H1 (cell line): ENCODE measurements around the gene NCAM1. TPM values are rescaled to one million over a fixed set of nuclear protein-coding genes. Genes with fewer than 3 reads are reported as not detected.

Source experiments
- CTCF ChIA-PET: fragments of 300-600 bp; sonication (Branson Sonifier 250); formaldehyde crosslinking; loops from one replicate; lab custom pipeline; 2021; ENCODE audit not compliant: partially characterized antibody; lab: Charles Lee
- POLR2A ChIA-PET: fragments of 300-600 bp; sonication (Branson Sonifier 250); formaldehyde crosslinking; loops from one replicate; lab custom pipeline; 2021; ENCODE audit warnings: inconsistent platforms; ENCODE audit not compliant: partially characterized antibody; lab: Charles Lee
- DNase-seq, 2 experiments: peaks; one replicate each; pipeline versions ENCODE4 v3.0.0 to v3.0.0-alpha.2; 2010 to 2022; ENCODE audit warnings: low spot score in 2 of 2, low read depth in 1 of 2, mixed read lengths in 1 of 2
- FAIRE-seq: peaks from 2 replicates; lab custom pipeline; 2011; peaks lifted over from hg19 to GRCh38; lab: Jason Lieb, UNC
- H2AFZ ChIP-seq: 2 replicates; pipeline ENCODE4 v1.8.1; 2012; ENCODE audit warnings: low read length, inconsistent platforms
- H2AK5ac ChIP-seq: 2 replicates; pipeline ENCODE4 v1.6.1; 2013; ENCODE audit warnings: low read depth, low read length
- H2BK120ac ChIP-seq: replicated peaks from 2 replicates; pipeline ENCODE3; 2013; ENCODE audit warnings: low read depth, low read length, inconsistent platforms
- H2BK12ac ChIP-seq: 2 replicates; pipeline ENCODE4 v1.6.1; 2013; ENCODE audit warnings: low read depth, low read length
- H2BK15ac ChIP-seq: 2 replicates; pipeline ENCODE4 v1.6.1; 2013; ENCODE audit warnings: low read length
- H2BK20ac ChIP-seq: 2 replicates; pipeline ENCODE4 v1.6.1; 2013; ENCODE audit warnings: low read length
- H2BK5ac ChIP-seq: 2 replicates; pipeline ENCODE4 v1.6.1; 2013; ENCODE audit warnings: low read depth, low read length
- H3K14ac ChIP-seq: 2 replicates; pipeline ENCODE4 v1.6.1; 2013; ENCODE audit warnings: inconsistent platforms; ENCODE audit not compliant: insufficient read length
- H3K18ac ChIP-seq: 2 replicates; pipeline ENCODE4 v1.6.1; 2013; ENCODE audit warnings: low read length; ENCODE audit errors: extremely low read depth
- H3K23ac ChIP-seq: 2 replicates; pipeline ENCODE4 v1.6.1; 2013; ENCODE audit warnings: inconsistent platforms; ENCODE audit not compliant: insufficient read length
- H3K23me2 ChIP-seq: 2 replicates; pipeline ENCODE4 v1.6.1; 2013; ENCODE audit warnings: low read depth, low read length
- H3K27ac ChIP-seq: 2 replicates; pipeline ENCODE4 v1.6.1; 2011; ENCODE audit warnings: low read depth, low read length, inconsistent platforms
- H3K27me3 ChIP-seq, 4 experiments: replicated peaks in 1 of 4; 1 replicate in 1 of 4; 2 replicates in 3 of 4; pipeline versions ENCODE4 v1.6.1 to v1.8.1; 2011 to 2013; ENCODE audit warnings: low read length in 3 of 4, mild to moderate bottlenecking in 3 of 4, inconsistent platforms in 2 of 4, mixed read lengths in 2 of 4, moderate library complexity in 1 of 4; ENCODE audit not compliant: control insufficient read depth in 3 of 4, insufficient read depth in 3 of 4; ENCODE audit errors: extremely low read depth in 1 of 4
- H3K36me3 ChIP-seq, 4 experiments: 2 replicates each; pipeline versions ENCODE4 v1.6.1 to v1.8.1; 2011 to 2013; ENCODE audit warnings: mild to moderate bottlenecking in 4 of 4, low read length in 3 of 4, moderate library complexity in 2 of 4, control low read depth in 1 of 4, inconsistent platforms in 1 of 4; ENCODE audit not compliant: insufficient read depth in 4 of 4, control insufficient read depth in 2 of 4
- H3K4ac ChIP-seq: replicated peaks from 2 replicates; pipeline ENCODE3; 2013; ENCODE audit warnings: low read length, low read depth, mixed read lengths, inconsistent platforms; ENCODE audit not compliant: insufficient read length
- H3K4me1 ChIP-seq, 4 experiments: replicated peaks in 1 of 4; 1 replicate in 1 of 4; 2 replicates in 3 of 4; pipeline versions ENCODE4 v1.6.1 to v1.8.1; 2011 to 2013; ENCODE audit warnings: low read length in 3 of 4, inconsistent platforms in 2 of 4, mixed read lengths in 1 of 4; ENCODE audit not compliant: insufficient read depth in 4 of 4, control insufficient read depth in 3 of 4
- H3K4me2 ChIP-seq, 2 experiments: 2 replicates each; pipeline versions ENCODE4 v1.6.1 to v1.8.1; 2011 to 2013; ENCODE audit warnings: low read depth in 2 of 2, low read length in 2 of 2, control low read depth in 1 of 2, inconsistent platforms in 1 of 2, mild to moderate bottlenecking in 1 of 2; ENCODE audit not compliant: insufficient read depth in 1 of 2
- H3K4me3 ChIP-seq, 4 experiments: fragments of 200-600, 300-600 bp in 1 of 4; sonication (generic), shearing (Covaris generic), sonication (Bioruptor Twin) in 1 of 4; 2 replicates each; pipeline versions ENCODE4 v1.5.1 to v1.8.1; 2011 to 2016; ENCODE audit warnings: low read length in 4 of 4, low read depth in 3 of 4, control low read depth in 2 of 4, inconsistent platforms in 2 of 4, mild to moderate bottlenecking in 2 of 4, mixed read lengths in 1 of 4, moderate library complexity in 1 of 4; ENCODE audit not compliant: insufficient read depth in 2 of 4; ENCODE audit errors: extremely low read depth in 1 of 4
- H3K56ac ChIP-seq: replicated peaks from 2 replicates; pipeline ENCODE3; 2013; ENCODE audit warnings: low read depth, mild to moderate bottlenecking, mixed read lengths, low read length, inconsistent platforms; ENCODE audit not compliant: insufficient read length
- H3K79me1 ChIP-seq: 2 replicates; pipeline ENCODE4 v1.6.1; 2013; ENCODE audit warnings: low read depth, low read length, control low read depth
- H3K79me2 ChIP-seq, 2 experiments: 2 replicates each; pipeline versions ENCODE4 v1.6.1 to v1.8.1; 2012 to 2013; ENCODE audit warnings: low read length in 2 of 2, mild to moderate bottlenecking in 2 of 2, inconsistent platforms in 1 of 2; ENCODE audit not compliant: insufficient read depth in 2 of 2, control insufficient read depth in 1 of 2
- H3K9ac ChIP-seq, 4 experiments: replicated peaks in 1 of 4; 1 replicate in 1 of 4; 2 replicates in 3 of 4; pipeline versions ENCODE4 v1.6.1 to v1.8.1; 2011 to 2013; ENCODE audit warnings: low read depth in 3 of 4, low read length in 3 of 4, control low read depth in 2 of 4, mild to moderate bottlenecking in 2 of 4, moderate library complexity in 2 of 4, inconsistent platforms in 1 of 4; ENCODE audit errors: extremely low read depth in 1 of 4
- H3K9me3 ChIP-seq, 2 experiments: 2 replicates each; pipeline versions ENCODE4 v1.6.1 to v1.8.1; 2012 to 2013; ENCODE audit warnings: mild to moderate bottlenecking in 2 of 2, moderate library complexity in 2 of 2, control low read depth in 1 of 2, inconsistent platforms in 1 of 2, low read depth in 1 of 2, low read length in 1 of 2, mixed read lengths in 1 of 2; ENCODE audit not compliant: insufficient read depth in 2 of 2
- H4K20me1 ChIP-seq, 2 experiments: replicated peaks in 1 of 2; 2 replicates each; pipeline versions ENCODE3 to v1.8.1; 2011 to 2013; ENCODE audit warnings: inconsistent platforms in 2 of 2, low read length in 2 of 2, mild to moderate bottlenecking in 1 of 2; ENCODE audit not compliant: insufficient read depth in 2 of 2, control insufficient read depth in 1 of 2
- H4K5ac ChIP-seq: 2 replicates; pipeline ENCODE4 v1.6.1; 2013; ENCODE audit warnings: low read length, low read depth, mixed read lengths, inconsistent platforms; ENCODE audit not compliant: insufficient read length
- H4K8ac ChIP-seq: 2 replicates; pipeline ENCODE4 v1.8.0; 2013; ENCODE audit warnings: mild to moderate bottlenecking, moderate library complexity, low read length, inconsistent platforms; ENCODE audit not compliant: insufficient read depth; ENCODE audit errors: extremely low read depth
- H4K91ac ChIP-seq: replicated peaks from 2 replicates; pipeline ENCODE3; 2013; ENCODE audit warnings: low read length, mixed read lengths, inconsistent platforms; ENCODE audit not compliant: insufficient read length
- EGR1 ChIP-seq: IDR thresholded peaks from 2 replicates; pipeline ENCODE4 v1.6.1; 2011; ENCODE audit warnings: low read depth, low read length, borderline replicate concordance
- NRF1 ChIP-seq: IDR thresholded peaks from 2 replicates; pipeline ENCODE4 v1.6.1; 2011; ENCODE audit warnings: mild to moderate bottlenecking, low read depth, low read length, improper control_type of control experiment
- RAD21 ChIP-seq, 2 experiments: IDR thresholded peaks in 1 of 2; conservative IDR thresholded peaks in 1 of 2; 2 replicates each; pipeline ENCODE4 v1.6.1; 2011; ENCODE audit warnings: low read depth in 2 of 2, low read length in 2 of 2, improper control_type of control experiment in 1 of 2, inconsistent platforms in 1 of 2, mild to moderate bottlenecking in 1 of 2, moderate library complexity in 1 of 2
- RBBP5 ChIP-seq: IDR thresholded peaks from 2 replicates; pipeline ENCODE4 v1.7.1; 2012; ENCODE audit warnings: low read depth, mild to moderate bottlenecking, inconsistent platforms, low read length, moderate library complexity, borderline replicate concordance
- WGBS, 2 experiments: shearing (Covaris generic) in 1 of 2; methylation state at CpG; one replicate each; pipeline versions ENCODE4 v1.1.6 to v1.1.7; 2013 to 2015; ENCODE audit warnings: low lambda C conversion rate in 2 of 2, mixed read lengths in 2 of 2, inconsistent platforms in 1 of 2, low coverage in 1 of 2, missing lambda C conversion rate in 1 of 2; ENCODE audit not compliant: insufficient replicate concordance in 2 of 2, insufficient coverage in 1 of 2, insufficient read length in 1 of 2; ENCODE audit errors: extremely low coverage in 1 of 2, missing lambda C conversion rate in 1 of 2; 5-methylcytosine and 5-hydroxymethylcytosine counted together
- polyA plus RNA-seq, 7 experiments: library from polyadenylated mRNA; depleted of rRNA in 3 of 7; stranded (reverse) in 5 of 7; unstranded in 2 of 7; fragments of >200 nt in 5 of 7; fragments of 200-250 nt in 2 of 7; gene quantifications; 1 replicate in 5 of 7; 2 replicates in 1 of 7; 4 replicates in 1 of 7; pipeline versions ENCODE4 v1.2.1 to v1.2.3, GENCODE V29; 2011 to 2013; ENCODE audit warnings: missing spikeins in 2 of 7, mixed read lengths in 2 of 7
- total RNA-seq: library from RNA; stranded (reverse); fragmentation: NEBNext Ultra II Directional; extraction: Animal tissue kit (Norgen Biotek cat#: 25700); gene quantifications from 2 replicates; pipeline ENCODE4 v1.2.1, GENCODE V29; 2021

NCAM1 gene
- total and polyA plus RNA-seq, 2 of the 8 experiments (the other 6 are each of a cell fraction or from before 2014, with no cell fraction given): 3.1 to 4.3 TPM

GRCh38 chr11:112966561-112966960 is 5.3 kb downstream of the NCAM1 start:
- Histone ChIP-seq H3K23me2 (peaks cover 17% of the 10 kb centered on the region; the same call in 1 of the 2 replicates), H3K4me3 (no peak overlapping the region), H3K9me3 (no peaks in the 10 kb centered on the region), H3K4ac (no peak overlapping the region), H3K27ac (no peak overlapping the region), H2BK12ac (no peak overlapping the region), H2BK20ac (no peak overlapping the region), H3K18ac (no peak overlapping the region), H2BK15ac (no peak overlapping the region), H3K79me2 (no peaks in the 10 kb centered on the region), H3K56ac (no peak overlapping the region), H3K4me2 (no peak overlapping the region), H4K8ac (no peak overlapping the region), H4K91ac (no peak overlapping the region), H3K4me1 (peaks cover 0 to 6% (median 2%) of the 10 kb centered on the region in 4 experiments; a peak in 2 of 7 replicates), H3K14ac (no peak overlapping the region), H4K5ac (no peak overlapping the region), H2AFZ (no peak overlapping the region), H3K27me3 (peaks cover 5 to 22% (median 21%) of the 10 kb centered on the region in 4 experiments), H3K9ac (no peak overlapping the region), H3K79me1 (no peaks in the 10 kb centered on the region), H2BK5ac (no peak overlapping the region), H2BK120ac (no peak overlapping the region), H3K23ac (no peak overlapping the region), H2AK5ac (no peak overlapping the region), H3K36me3 (no peaks in the 10 kb centered on the region), H4K20me1 (peaks cover 0 to 6% of the 10 kb centered on the region in 2 experiments)
- DNase-seq: no peak
- ChIA-PET CTCF (interaction anchor here (0.6 to 1.1 kb wide), 2 partner anchors 15 to 350 kb away, joined by 3 read pairs; no protein-coding TSS in a partner anchor), POLR2A (no interaction called here)
- TF ChIP-seq EGR1: no peak
- TF ChIP-seq RBBP5: no peak
- TF ChIP-seq NRF1: no peak
- no peak for TF ChIP-seq RAD21 (IDR thresholded peaks at IDR 0.05 in 1 of 2, conservative IDR thresholded peaks at IDR 0.05 in 1 of 2; ENCODE audit: low read depth in 2 of 2, low read length in 2 of 2)
- FAIRE-seq: no peak
- WGBS, 2 experiments: 89% methylated on average over 4 of the region's 4 CpGs; no CpG with 5 or more reads in 1 of the 2 experiments
